Measurements from ENCODE around the gene SNAI3.

DNA sequence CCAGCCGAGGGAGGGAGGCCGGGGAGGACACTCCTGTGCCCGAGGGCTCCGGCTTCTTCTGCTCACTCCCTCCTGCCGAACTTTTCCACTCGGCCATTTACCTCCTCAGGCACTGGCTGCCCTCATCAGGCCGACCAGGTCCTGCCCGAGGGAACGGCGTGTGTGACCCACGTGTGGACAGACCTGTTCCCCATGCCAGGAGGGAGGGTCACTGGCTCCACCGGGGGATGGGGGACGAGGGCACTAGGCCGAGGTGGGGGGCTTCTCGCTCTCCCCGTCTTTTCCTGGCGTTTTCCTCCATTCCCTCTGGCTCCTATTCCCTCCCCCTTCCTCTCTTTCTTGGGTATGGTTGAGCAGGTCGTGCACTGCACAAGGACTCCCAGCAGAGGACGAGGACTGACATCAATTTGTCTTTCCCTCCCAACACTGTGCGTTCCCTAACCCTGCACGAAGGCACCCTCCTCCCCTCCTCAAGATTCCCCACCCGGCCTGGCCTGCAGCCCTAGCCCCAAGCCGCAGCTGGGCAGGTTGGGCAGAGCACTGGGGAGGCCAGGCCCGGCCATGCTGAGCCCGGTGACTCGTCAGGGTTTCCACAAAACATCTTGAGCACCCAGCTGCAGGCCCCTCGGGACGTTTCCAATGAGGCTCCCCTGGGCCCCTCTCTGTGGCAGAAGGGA, 51.2 kb downstream of the SNAI3 start:
- TF ChIP-seq EP300 (IDR thresholded peaks at IDR 0.05; ENCODE audit: low read length): no peak
- no peak for TF ChIP-seq ZNF431 (CRISPR knock-in tag; IDR thresholded peaks at IDR 0.05)
- no peak for TF ChIP-seq FOSL1 (tag; conservative IDR thresholded peaks at IDR 0.05)
- no peak for TF ChIP-seq CBX5 (IDR thresholded peaks at IDR 0.05; ENCODE audit: borderline replicate concordance, low read depth)
- no peak for TF ChIP-seq POU5F1 (IDR thresholded peaks at IDR 0.05; ENCODE audit: borderline replicate concordance, low read depth, low read length, partially characterized antibody)
- TF ChIP-seq TAF1 (IDR thresholded peaks at IDR 0.05; ENCODE audit: control insufficient read depth, extremely low read depth, insufficient read depth, low read length, severe bottlenecking): no peak
- TF ChIP-seq RBFOX2 (IDR thresholded peaks at IDR 0.05; ENCODE audit: low read depth, low read length): peak; percentile 9; the same call in 1 of the 2 replicates
- no peak for TF ChIP-seq SRSF1 (IDR thresholded peaks at IDR 0.05; ENCODE audit: low read depth, low read length)
- no peak for TF ChIP-seq HNRNPUL1 (IDR thresholded peaks at IDR 0.05; ENCODE audit: low read length)
- TF ChIP-seq, protein P1, sequence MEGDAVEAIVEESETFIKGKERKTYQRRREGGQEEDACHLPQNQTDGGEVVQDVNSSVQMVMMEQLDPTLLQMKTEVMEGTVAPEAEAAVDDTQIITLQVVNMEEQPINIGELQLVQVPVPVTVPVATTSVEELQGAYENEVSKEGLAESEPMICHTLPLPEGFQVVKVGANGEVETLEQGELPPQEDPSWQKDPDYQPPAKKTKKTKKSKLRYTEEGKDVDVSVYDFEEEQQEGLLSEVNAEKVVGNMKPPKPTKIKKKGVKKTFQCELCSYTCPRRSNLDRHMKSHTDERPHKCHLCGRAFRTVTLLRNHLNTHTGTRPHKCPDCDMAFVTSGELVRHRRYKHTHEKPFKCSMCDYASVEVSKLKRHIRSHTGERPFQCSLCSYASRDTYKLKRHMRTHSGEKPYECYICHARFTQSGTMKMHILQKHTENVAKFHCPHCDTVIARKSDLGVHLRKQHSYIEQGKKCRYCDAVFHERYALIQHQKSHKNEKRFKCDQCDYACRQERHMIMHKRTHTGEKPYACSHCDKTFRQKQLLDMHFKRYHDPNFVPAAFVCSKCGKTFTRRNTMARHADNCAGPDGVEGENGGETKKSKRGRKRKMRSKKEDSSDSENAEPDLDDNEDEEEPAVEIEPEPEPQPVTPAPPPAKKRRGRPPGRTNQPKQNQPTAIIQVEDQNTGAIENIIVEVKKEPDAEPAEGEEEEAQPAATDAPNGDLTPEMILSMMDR (IDR thresholded peaks at IDR 0.05 in 2 of 3, conservative IDR thresholded peaks at IDR 0.05 in 1 of 3; ENCODE audit: insufficient read depth in 2 of 3, low read depth in 1 of 3, low read length in 3 of 3): no peak
- no peak for TF ChIP-seq RBM39 (optimal IDR thresholded peaks at IDR 0.05; ENCODE audit: low read depth, low read length)
- no peak for TF ChIP-seq ZNF274 (IDR thresholded peaks at IDR 0.05; ENCODE audit: borderline replicate concordance, low read depth, low read length)
- no peak for TF ChIP-seq POLR2A (conservative IDR thresholded peaks at IDR 0.05)

Measured in K562 (cell line).